Measurements from ENCODE around the gene CSAG3.
"Not testable (repeated sequence)": the region's sequence is repeated elsewhere in the genome, so short reads cannot be mapped to it uniquely, and the experiment has no call there.

CSAG3 gene

GRCh38 chrX:152758918-152759317, at the start of gene CSAG3:
Gene CSAG3, plus strand, starts transcription at chrX:152759218.
- DNase-seq: not testable (repeated sequence)

- not testable (repeated sequence) for DNase-seq
Measured at GRCh38 chrX:152713195-152713594, 45.8 kb upstream of the CSAG3 start.

GRCh38 chrX:152713815-152714787, 44.9 kb upstream of the CSAG3 start, which contains the start of gene MAGEA2B:
Gene MAGEA2B, plus strand, starts transcription at chrX:152714628. Its CDS starts 2,479 bp downstream, at chrX:152717107.
- DNase-seq: not testable (repeated sequence)

GRCh38 chrX:152725409-152725808, 33.6 kb upstream of the CSAG3 start:
- DNase-seq: no peak

GRCh38 chrX:152733261-152733975, 25.6 kb upstream of the CSAG3 start, which contains the start of the genes CSAG1 and MAGEA12:
Gene CSAG1, minus strand, starts transcription at chrX:152733721. Its CDS starts 1,261 bp downstream, at chrX:152732460.
Gene MAGEA12, plus strand, starts transcription at chrX:152733757. Its CDS starts 2,405 bp downstream, at chrX:152736162.
- no peak for DNase-seq

GRCh38 chrX:152734143-152734858, 24.7 kb upstream of the CSAG3 start:
- DNase-seq: not testable (repeated sequence)

GRCh38 chrX:152735101-152735500, 23.9 kb upstream of the CSAG3 start:
- DNase-seq: no peak

- DNase-seq: no peak
Measured at GRCh38 chrX:152735860-152736511, 23.0 kb upstream of the CSAG3 start.

- DNase-seq: not testable (repeated sequence)
Measured at GRCh38 chrX:152736528-152736927, 22.5 kb upstream of the CSAG3 start.

- DNase-seq: no peak
Measured at GRCh38 chrX:152738560-152738959, 20.5 kb upstream of the CSAG3 start.

- not testable (repeated sequence) for DNase-seq
Measured at GRCh38 chrX:152753686-152754650, 5.0 kb upstream of the CSAG3 start, which contains the start of gene MAGEA2. Gene MAGEA2, minus strand, starts transcription at chrX:152753842. Its CDS starts 2,479 bp downstream, at chrX:152751363.

- DNase-seq: not testable (repeated sequence)
Measured at GRCh38 chrX:152754871-152755270, 4.1 kb upstream of the CSAG3 start.

- DNase-seq: not testable (repeated sequence)
Measured at GRCh38 chrX:152759544-152759943, 526 bp downstream of the CSAG3 start.

GRCh38 chrX:152761582-152761981, 2.6 kb downstream of the CSAG3 start:
- not testable (repeated sequence) for DNase-seq

- not testable (repeated sequence) for DNase-seq
Measured at GRCh38 chrX:152766562-152766961, 7.5 kb downstream of the CSAG3 start.

- DNase-seq: not testable (repeated sequence)
Measured at GRCh38 chrX:152769549-152770289, 10.7 kb downstream of the CSAG3 start, which contains the start of gene MAGEA6. Gene MAGEA6, minus strand, starts transcription at chrX:152769689. Its CDS starts 2,039 bp downstream, at chrX:152767650.

- not testable (repeated sequence) for DNase-seq
Measured at GRCh38 chrX:152787062-152787461, 28.0 kb downstream of the CSAG3 start.

- DNase-seq: no peak
Measured at GRCh38 chrX:152798945-152799344, 39.9 kb downstream of the CSAG3 start.

- no peak for DNase-seq
Measured at GRCh38 chrX:152806035-152806434, 47.0 kb downstream of the CSAG3 start.
